ENCODE results near the gene B3GNT8. TPM values are rescaled to one million over a fixed set of nuclear protein-coding genes. Genes with fewer than 3 reads are reported as not detected.

Gene B3GNT8
- total and polyA plus RNA-seq, 2 donors (not counting 1 experiment from before 2014, with no cell fraction given) = 0.27 TPM; not detected in 1

GRCh38 chr19:41411100-41411967 lies 15.8 kb downstream of the B3GNT8 start:
- no peak for DNase-seq
- no peak overlapping the region for H3K27ac Mint-ChIP-seq
- POLR2A ChIA-PET = interaction anchor here (0.6 kb wide), 1 partner anchor 869 kb away, joined by 5 read pairs; no protein-coding TSS in a partner anchor

More at GRCh38 chr19:41411100-41411967, 15.8 kb downstream of the B3GNT8 start:
- H3K27me3 ChIP-seq (replicated peaks in 1 of 4; ENCODE audit: control extremely low read depth in 1 of 4, control insufficient read depth in 3 of 4, insufficient read depth in 4 of 4, low read length in 3 of 4) = no peaks in the 10 kb centered on the region
- Mint-ChIP-seq H3K4me1 (peaks cover 16% of the 10 kb centered on the region), H3K9me3 (ENCODE audit: insufficient read depth) (no peaks in the 10 kb centered on the region), H3K4me3 (no peak overlapping the region), H3K27me3 (no peaks in the 10 kb centered on the region)
- H3K4me1 ChIP-seq (ENCODE audit: control insufficient read depth in 2 of 2, insufficient read depth in 2 of 2, low read length in 2 of 2) = peaks cover 6 to 9% of the 10 kb centered on the region in 2 donors
- H3K4me3 ChIP-seq (ENCODE audit: control extremely low read depth in 1 of 5, extremely low read depth in 1 of 5, insufficient read depth in 1 of 5, low read depth in 2 of 5, low read length in 4 of 5) = no peak overlapping the region
- no peaks in the 10 kb centered on the region for H3K9me3 ChIP-seq (ENCODE audit: control extremely low read depth in 1 of 3, control insufficient read depth in 2 of 3, insufficient read depth in 1 of 3, low read length in 2 of 3)
- whole genome bisulfite sequencing (ENCODE audit: insufficient coverage) = 81% methylated on average over 8 of the region's 9 CpGs
- H3K27ac ChIP-seq (ENCODE audit: low read length in 2 of 2) = no peak overlapping the region
- ATAC-seq (ENCODE audit: low read depth) = no peak
- no peaks in the 10 kb centered on the region for H4K20me1 ChIP-seq (ENCODE audit: control insufficient read depth, insufficient read depth, low read length, poor library complexity, severe bottlenecking)
- peaks cover 25% of the 10 kb centered on the region for H3K79me2 ChIP-seq (ENCODE audit: control insufficient read depth, insufficient read depth, low read length)
- H3K9ac ChIP-seq (ENCODE audit: low read length) = no peak overlapping the region
- no peak overlapping the region for H3K4me2 ChIP-seq (replicated peaks; ENCODE audit: low read depth, low read length, poor library complexity, severe bottlenecking)
- TF ChIP-seq CTCF (IDR thresholded peaks at IDR 0.05) = no peak
- no peak for TF ChIP-seq EZH2 (IDR thresholded peaks at IDR 0.05; ENCODE audit: borderline replicate concordance, insufficient read depth, low read depth, low read length, poor library complexity, severe bottlenecking)
- H3K36me3 ChIP-seq (replicated peaks in 1 of 2; ENCODE audit: control extremely low read depth in 1 of 2, control insufficient read depth in 1 of 2, extremely low read depth in 1 of 2, insufficient read depth in 2 of 2, low read length in 1 of 2) = peaks cover 0 to 39% of the 10 kb centered on the region in 2 experiments
- CTCF ChIA-PET = no interaction called here
- H2AFZ ChIP-seq (ENCODE audit: insufficient read depth, low read depth, low read length, poor library complexity, severe bottlenecking) = no peak overlapping the region
- intact Hi-C loops (cut with micrococcal nuclease) = no loop called here
